Effector memory CD8-positive, alpha-beta T cell (primary cell): ENCODE data around the gene SNAI1.
"Not testable (repeated sequence)": the region's sequence is repeated elsewhere in the genome, so short reads cannot be mapped to it uniquely, and the experiment has no call there.

Source experiments
- ATAC-seq: fragments of 150-1000 bp; cut with Tn5 transposase; replicated peaks from 2 replicates; pipeline ENCODE4 v1.10.0; 2021; ENCODE audit warnings: mild to moderate bottlenecking, moderate library complexity
- DNase-seq, 3 experiments: peaks; one replicate each; pipeline ENCODE4 v3.0.0; 2021
- H3K27ac Mint-ChIP-seq, 2 donors: one replicate each; pipeline ENCODE4 v1.8.0; 2022; ENCODE audit warnings: mild to moderate bottlenecking in 2 of 2, mixed read lengths in 2 of 2, moderate library complexity in 2 of 2
- H3K27me3 Mint-ChIP-seq, 2 donors: one replicate each; pipeline ENCODE4 v1.8.0; 2022; ENCODE audit warnings: mixed read lengths in 2 of 2
- H3K36me3 Mint-ChIP-seq: one replicate; pipeline ENCODE4 v1.8.0; 2022; ENCODE audit warnings: mild to moderate bottlenecking, moderate library complexity, mixed read lengths; ENCODE audit not compliant: insufficient read depth
- H3K4me1 Mint-ChIP-seq, 2 donors: one replicate each; pipeline ENCODE4 v1.8.0; 2022; ENCODE audit warnings: low read depth in 2 of 2, mixed read lengths in 2 of 2
- H3K4me3 Mint-ChIP-seq, 2 donors: one replicate each; pipeline ENCODE4 v1.8.0; 2022; ENCODE audit warnings: mild to moderate bottlenecking in 2 of 2, mixed read lengths in 2 of 2, moderate library complexity in 2 of 2
- H3K9me3 Mint-ChIP-seq, 2 donors: one replicate each; pipeline ENCODE4 v1.8.0; 2022; ENCODE audit warnings: mixed read lengths in 2 of 2

SNAI1 gene

GRCh38 chr20:49973981-49974380, 8.8 kb upstream of the SNAI1 start:
- H3K36me3 Mint-ChIP-seq = no peaks in the 10 kb centered on the region
- no peaks in the 10 kb centered on the region for H3K9me3 Mint-ChIP-seq
- DNase-seq = no peak
- ATAC-seq = no peak
- peaks cover 0 to 8% of the 10 kb centered on the region in 2 donors for H3K27me3 Mint-ChIP-seq
- H3K4me3 Mint-ChIP-seq = no peak overlapping the region
- peaks cover 0 to 2% of the 10 kb centered on the region in 2 donors for H3K4me1 Mint-ChIP-seq
- no peak overlapping the region for H3K27ac Mint-ChIP-seq

GRCh38 chr20:49976542-49976941, 6.2 kb upstream of the SNAI1 start:
- no peak for ATAC-seq
- H3K36me3 Mint-ChIP-seq = no peaks in the 10 kb centered on the region
- no peak overlapping the region for H3K27ac Mint-ChIP-seq
- no peak overlapping the region for H3K4me3 Mint-ChIP-seq
- peaks cover 0 to 2% of the 10 kb centered on the region in 2 donors for H3K4me1 Mint-ChIP-seq
- no peak for DNase-seq
- H3K27me3 Mint-ChIP-seq = peaks cover 0 to 8% of the 10 kb centered on the region in 2 donors
- no peaks in the 10 kb centered on the region for H3K9me3 Mint-ChIP-seq

- H3K27me3 Mint-ChIP-seq, H3K4me1 Mint-ChIP-seq, H3K27ac Mint-ChIP-seq: not testable (repeated sequence)
Observed at GRCh38 chr20:49977740-49978139, 5.0 kb upstream of the SNAI1 start.

GRCh38 chr20:49978685-49979029, 4.1 kb upstream of the SNAI1 start:
- ATAC-seq (no peak), DNase-seq (no peak)
- Mint-ChIP-seq H3K4me1 (peaks cover 13% of the 10 kb centered on the region in 2 donors), H3K27ac (no peak overlapping the region), H3K36me3 (peaks cover 6% of the 10 kb centered on the region), H3K4me3 (no peak overlapping the region), H3K27me3 (peaks cover 0 to 9% of the 10 kb centered on the region in 2 donors), H3K9me3 (no peaks in the 10 kb centered on the region)

More at GRCh38 chr20:49977740-49978139, 5.0 kb upstream of the SNAI1 start:
- H3K4me3 Mint-ChIP-seq, H3K36me3 Mint-ChIP-seq, H3K9me3 Mint-ChIP-seq, DNase-seq, ATAC-seq: not testable (repeated sequence)

- peaks cover 9% of the 10 kb centered on the region for H3K36me3 Mint-ChIP-seq
- peak; percentile 62 to 73 (median 66) for DNase-seq
- no peak overlapping the region for H3K27ac Mint-ChIP-seq
- H3K4me1 Mint-ChIP-seq = peaks cover 13 to 17% of the 10 kb centered on the region in 2 donors
- ATAC-seq = peak; percentile 44
- H3K4me3 Mint-ChIP-seq = no peak overlapping the region
- peaks cover 0 to 9% of the 10 kb centered on the region in 2 donors for H3K27me3 Mint-ChIP-seq
- no peaks in the 10 kb centered on the region for H3K9me3 Mint-ChIP-seq
Observed at GRCh38 chr20:49979030-49979832, 3.5 kb upstream of the SNAI1 start.

- H3K4me3 Mint-ChIP-seq = peak overlapping the region in 1 of 2 donors; percentile 3
Observed at GRCh38 chr20:49980140-49981008, 2.4 kb upstream of the SNAI1 start.

GRCh38 chr20:49981218-49982071, 1.3 kb upstream of the SNAI1 start:
- Mint-ChIP-seq H3K4me3 (peak overlapping the region; percentile 56 to 73), H3K36me3 (peaks cover 14% of the 10 kb centered on the region), H3K27me3 (peaks cover 0 to 9% of the 10 kb centered on the region in 2 donors), H3K27ac (no peak overlapping the region), H3K9me3 (no peaks in the 10 kb centered on the region), H3K4me1 (peaks cover 13 to 17% of the 10 kb centered on the region in 2 donors)
- ATAC-seq (no peak), DNase-seq (no peak)

More at GRCh38 chr20:49980140-49981008, 2.4 kb upstream of the SNAI1 start:
- Mint-ChIP-seq H3K4me1 (peaks cover 13 to 17% of the 10 kb centered on the region in 2 donors), H3K27me3 (peaks cover 0 to 9% of the 10 kb centered on the region in 2 donors), H3K27ac (no peak overlapping the region), H3K9me3 (no peaks in the 10 kb centered on the region), H3K36me3 (peaks cover 12% of the 10 kb centered on the region)
- ATAC-seq (no peak), DNase-seq (no peak)

- Mint-ChIP-seq H3K4me3 (peak overlapping the region; percentile 56 to 73), H3K36me3 (peaks cover 14% of the 10 kb centered on the region), H3K27me3 (peaks cover 0 to 9% of the 10 kb centered on the region in 2 donors), H3K9me3 (no peaks in the 10 kb centered on the region), H3K27ac (no peak overlapping the region), H3K4me1 (peaks cover 13 to 17% of the 10 kb centered on the region in 2 donors)
- no peak for DNase-seq
- ATAC-seq = no peak
Observed at GRCh38 chr20:49982072-49982345, 771 bp upstream of the SNAI1 start.

GRCh38 chr20:49983123-49983847, 505 bp downstream of the SNAI1 start:
- Mint-ChIP-seq H3K36me3 (peaks cover 14% of the 10 kb centered on the region), H3K27ac (peak overlapping the region; percentile 35 to 71), H3K9me3 (no peaks in the 10 kb centered on the region), H3K4me3 (peak overlapping the region; percentile 64 to 70), H3K27me3 (peaks cover 0 to 16% of the 10 kb centered on the region in 2 donors), H3K4me1 (peaks cover 13 to 17% of the 10 kb centered on the region in 2 donors)
- ATAC-seq (peak; percentile 2), DNase-seq (no peak)

- Mint-ChIP-seq H3K4me1 (peaks cover 13 to 17% of the 10 kb centered on the region in 2 donors), H3K36me3 (peaks cover 14% of the 10 kb centered on the region), H3K27ac (peak overlapping the region; percentile 35 to 71), H3K27me3 (peaks cover 0 to 16% of the 10 kb centered on the region in 2 donors), H3K9me3 (no peaks in the 10 kb centered on the region), H3K4me3 (peak overlapping the region; percentile 64 to 70)
- DNase-seq (no peak), ATAC-seq (no peak)
Observed at GRCh38 chr20:49983848-49984408, 1.1 kb downstream of the SNAI1 start.

GRCh38 chr20:49984426-49985153, 1.8 kb downstream of the SNAI1 start:
- H3K9me3 Mint-ChIP-seq = no peaks in the 10 kb centered on the region
- H3K27me3 Mint-ChIP-seq = peaks cover 0 to 23% of the 10 kb centered on the region in 2 donors
- peaks cover 13 to 17% of the 10 kb centered on the region in 2 donors for H3K4me1 Mint-ChIP-seq
- H3K27ac Mint-ChIP-seq = peak overlapping the region in 1 of 2 donors; percentile 71
- H3K36me3 Mint-ChIP-seq = peaks cover 18% of the 10 kb centered on the region
- no peak for DNase-seq
- H3K4me3 Mint-ChIP-seq = peak overlapping the region in 1 of 2 donors; percentile 70
- no peak for ATAC-seq

GRCh38 chr20:49985157-49985556, 2.4 kb downstream of the SNAI1 start:
- Mint-ChIP-seq H3K27ac (no peak overlapping the region), H3K9me3 (no peaks in the 10 kb centered on the region), H3K27me3 (peaks cover 2 to 29% of the 10 kb centered on the region in 2 donors), H3K4me1 (peaks cover 13 to 17% of the 10 kb centered on the region in 2 donors), H3K36me3 (peaks cover 18% of the 10 kb centered on the region), H3K4me3 (no peak overlapping the region)
- DNase-seq = no peak
- ATAC-seq = no peak
